Measurements from ENCODE around the gene NELL1.

Gene NELL1

GRCh38 chr11:21465920-21466319 lies 796.5 kb downstream of the NELL1 start:
- no peak for TF ChIP-seq GATA3 (IDR thresholded peaks at IDR 0.05; ENCODE audit: low read depth, low read length)

GRCh38 chr11:21470521-21470920 lies 801.1 kb downstream of the NELL1 start:
- TF ChIP-seq GATA2 (IDR thresholded peaks at IDR 0.05; ENCODE audit: low read depth, low read length) (no peak), GATA3 (IDR thresholded peaks at IDR 0.05; ENCODE audit: low read depth, low read length) (no peak)

GRCh38 chr11:21472261-21472660 lies 802.9 kb downstream of the NELL1 start:
- no peak for TF ChIP-seq GATA2 (IDR thresholded peaks at IDR 0.05; ENCODE audit: low read depth, low read length)
- TF ChIP-seq GATA3 (IDR thresholded peaks at IDR 0.05; ENCODE audit: low read depth, low read length), result no peak

GRCh38 chr11:21474529-21474928 lies 805.1 kb downstream of the NELL1 start:
- TF ChIP-seq GATA2 (IDR thresholded peaks at IDR 0.05; ENCODE audit: low read depth, low read length) (no peak), GATA3 (IDR thresholded peaks at IDR 0.05; ENCODE audit: low read depth, low read length) (no peak)

- TF ChIP-seq GATA2 (IDR thresholded peaks at IDR 0.05; ENCODE audit: low read depth, low read length) (no peak), GATA3 (IDR thresholded peaks at IDR 0.05; ENCODE audit: low read depth, low read length) (no peak)
These were observed 805.9 kb downstream of the NELL1 start for GRCh38 chr11:21475276-21475675.

GRCh38 chr11:21476588-21476987 lies 807.2 kb downstream of the NELL1 start:
- TF ChIP-seq GATA2 (IDR thresholded peaks at IDR 0.05; ENCODE audit: low read depth, low read length) (no peak), GATA3 (IDR thresholded peaks at IDR 0.05; ENCODE audit: low read depth, low read length) (no peak)

GRCh38 chr11:21480240-21480639 lies 810.9 kb downstream of the NELL1 start:
- TF ChIP-seq GATA2 (IDR thresholded peaks at IDR 0.05; ENCODE audit: low read depth, low read length) (no peak), GATA3 (IDR thresholded peaks at IDR 0.05; ENCODE audit: low read depth, low read length) (no peak)

- no peak for TF ChIP-seq GATA3 (IDR thresholded peaks at IDR 0.05; ENCODE audit: low read depth, low read length)
- TF ChIP-seq GATA2 (IDR thresholded peaks at IDR 0.05; ENCODE audit: low read depth, low read length), result no peak
These were observed 811.9 kb downstream of the NELL1 start for GRCh38 chr11:21481255-21481654.

- TF ChIP-seq GATA3 (IDR thresholded peaks at IDR 0.05; ENCODE audit: low read depth, low read length) (no peak), GATA2 (IDR thresholded peaks at IDR 0.05; ENCODE audit: low read depth, low read length) (no peak)
These were observed 814.7 kb downstream of the NELL1 start for GRCh38 chr11:21484039-21484438.

GRCh38 chr11:21485006-21485405 lies 815.6 kb downstream of the NELL1 start:
- TF ChIP-seq GATA2 (IDR thresholded peaks at IDR 0.05; ENCODE audit: low read depth, low read length), result no peak
- no peak for TF ChIP-seq GATA3 (IDR thresholded peaks at IDR 0.05; ENCODE audit: low read depth, low read length)

- TF ChIP-seq GATA3 (IDR thresholded peaks at IDR 0.05; ENCODE audit: low read depth, low read length), result no peak
- no peak for TF ChIP-seq GATA2 (IDR thresholded peaks at IDR 0.05; ENCODE audit: low read depth, low read length)
These were observed 816.0 kb downstream of the NELL1 start for GRCh38 chr11:21485426-21485825.

GRCh38 chr11:21489416-21490115 lies 820.2 kb downstream of the NELL1 start:
- TF ChIP-seq GATA2 (IDR thresholded peaks at IDR 0.05; ENCODE audit: low read depth, low read length) (no peak), GATA3 (IDR thresholded peaks at IDR 0.05; ENCODE audit: low read depth, low read length) (no peak)

GRCh38 chr11:21492931-21493330 lies 823.5 kb downstream of the NELL1 start:
- TF ChIP-seq GATA3 (IDR thresholded peaks at IDR 0.05; ENCODE audit: low read depth, low read length) (no peak), GATA2 (IDR thresholded peaks at IDR 0.05; ENCODE audit: low read depth, low read length) (no peak)

- TF ChIP-seq GATA3 (IDR thresholded peaks at IDR 0.05; ENCODE audit: low read depth, low read length) (no peak), GATA2 (IDR thresholded peaks at IDR 0.05; ENCODE audit: low read depth, low read length) (no peak)
These were observed 825.6 kb downstream of the NELL1 start for GRCh38 chr11:21494946-21495345.

GRCh38 chr11:21495879-21496278 lies 826.5 kb downstream of the NELL1 start:
- TF ChIP-seq GATA2 (IDR thresholded peaks at IDR 0.05; ENCODE audit: low read depth, low read length) (no peak), GATA3 (IDR thresholded peaks at IDR 0.05; ENCODE audit: low read depth, low read length) (no peak)

- TF ChIP-seq GATA3 (IDR thresholded peaks at IDR 0.05; ENCODE audit: low read depth, low read length), result no peak
- no peak for TF ChIP-seq GATA2 (IDR thresholded peaks at IDR 0.05; ENCODE audit: low read depth, low read length)
These were observed 831.9 kb downstream of the NELL1 start for GRCh38 chr11:21501245-21501644.
